ENCODE data around the gene NCS1.

- TF ChIP-seq CEBPB (IDR thresholded peaks at IDR 0.05) (no peak), USF1 (IDR thresholded peaks at IDR 0.05) (no peak), MAX (IDR thresholded peaks at IDR 0.05) (peak; percentile 45; the same call in 1 of the 2 replicates), YY1 (IDR thresholded peaks at IDR 0.05; ENCODE audit: low read depth) (no peak), TAF1 (IDR thresholded peaks at IDR 0.05; ENCODE audit: low read depth) (peak; percentile 40; the same call in 1 of the 2 replicates), TEAD4 (IDR thresholded peaks at IDR 0.05) (no peak), REST (IDR thresholded peaks at IDR 0.05; ENCODE audit: low read depth) (no peak)
Observed at GRCh38 chr9:130172161-130172857, at the start of gene NCS1.

Measured in Ishikawa (cell line).